NCI-H1694 (cell line): ENCODE data around the gene CASZ1.

ENCODE experiments used
- DNase-seq: peaks from one replicate; lab custom pipeline; 2025; lab: John Stamatoyannopoulos, UW

CASZ1 gene

DNA sequence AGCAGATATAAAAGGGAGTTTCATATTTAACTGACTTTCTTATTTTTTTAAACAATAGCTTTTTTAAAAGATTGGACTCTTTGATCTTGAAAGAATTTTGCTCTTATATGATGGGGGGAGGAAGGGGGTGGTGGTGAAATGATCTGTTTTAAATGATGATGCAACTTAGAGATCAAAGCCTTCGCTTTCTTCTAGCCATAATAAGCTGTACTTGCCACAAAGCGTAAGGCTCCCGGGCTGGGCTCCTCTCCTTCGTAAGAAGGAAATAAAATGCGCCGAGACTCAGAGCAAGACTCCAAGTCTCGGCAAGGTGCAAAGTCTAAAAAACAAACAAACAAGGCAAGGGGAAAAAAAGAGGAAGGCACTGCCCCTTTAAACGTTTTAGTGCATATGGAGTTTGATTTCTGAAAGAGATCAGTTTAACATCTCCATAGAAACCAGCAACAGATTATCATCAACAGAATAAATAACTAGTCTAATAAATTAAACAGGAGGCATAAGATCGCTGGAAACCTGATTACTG is 3.3 kb downstream of the CASZ1 start:
- no peak for DNase-seq

DNA sequence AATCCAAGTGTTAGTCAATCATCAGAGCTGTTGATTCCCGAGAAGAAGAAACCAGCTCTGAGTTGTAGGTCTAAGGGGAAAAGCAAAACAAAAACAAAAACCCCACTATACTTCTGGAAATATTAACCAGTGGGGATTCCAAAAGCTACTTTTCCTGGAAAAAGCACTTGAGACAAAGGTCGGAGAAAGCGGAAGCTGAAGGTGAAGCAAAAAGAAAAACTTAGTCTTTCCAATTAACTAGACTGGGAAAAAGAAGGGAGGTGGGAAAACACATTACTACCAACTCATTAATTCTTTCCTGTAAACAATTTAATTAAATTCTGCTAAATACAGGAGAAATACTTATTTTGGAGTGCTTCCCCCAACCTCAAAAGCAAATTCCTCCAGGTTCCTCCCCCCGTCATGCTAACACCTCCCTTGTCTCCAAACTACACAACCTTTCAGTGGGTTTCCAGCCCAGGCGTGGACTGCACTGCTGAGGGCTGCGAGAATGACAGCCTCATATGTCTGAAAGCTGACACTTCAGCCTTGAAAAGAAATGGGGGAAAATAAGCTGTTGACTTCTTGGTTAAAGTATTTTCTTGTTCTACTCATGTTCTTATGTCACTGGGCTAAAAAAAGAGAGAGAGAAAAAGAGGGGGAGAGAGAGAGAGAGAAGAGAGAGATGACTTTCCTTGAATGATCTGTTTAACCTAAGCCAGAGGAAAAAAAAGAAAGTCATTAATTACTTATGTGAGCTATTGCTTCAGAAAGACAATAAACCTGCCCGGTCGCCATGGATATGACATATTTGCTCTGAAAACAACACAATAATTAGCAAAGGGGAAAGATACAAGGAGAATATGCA is 5.1 kb downstream of the CASZ1 start:
- no peak for DNase-seq

DNA sequence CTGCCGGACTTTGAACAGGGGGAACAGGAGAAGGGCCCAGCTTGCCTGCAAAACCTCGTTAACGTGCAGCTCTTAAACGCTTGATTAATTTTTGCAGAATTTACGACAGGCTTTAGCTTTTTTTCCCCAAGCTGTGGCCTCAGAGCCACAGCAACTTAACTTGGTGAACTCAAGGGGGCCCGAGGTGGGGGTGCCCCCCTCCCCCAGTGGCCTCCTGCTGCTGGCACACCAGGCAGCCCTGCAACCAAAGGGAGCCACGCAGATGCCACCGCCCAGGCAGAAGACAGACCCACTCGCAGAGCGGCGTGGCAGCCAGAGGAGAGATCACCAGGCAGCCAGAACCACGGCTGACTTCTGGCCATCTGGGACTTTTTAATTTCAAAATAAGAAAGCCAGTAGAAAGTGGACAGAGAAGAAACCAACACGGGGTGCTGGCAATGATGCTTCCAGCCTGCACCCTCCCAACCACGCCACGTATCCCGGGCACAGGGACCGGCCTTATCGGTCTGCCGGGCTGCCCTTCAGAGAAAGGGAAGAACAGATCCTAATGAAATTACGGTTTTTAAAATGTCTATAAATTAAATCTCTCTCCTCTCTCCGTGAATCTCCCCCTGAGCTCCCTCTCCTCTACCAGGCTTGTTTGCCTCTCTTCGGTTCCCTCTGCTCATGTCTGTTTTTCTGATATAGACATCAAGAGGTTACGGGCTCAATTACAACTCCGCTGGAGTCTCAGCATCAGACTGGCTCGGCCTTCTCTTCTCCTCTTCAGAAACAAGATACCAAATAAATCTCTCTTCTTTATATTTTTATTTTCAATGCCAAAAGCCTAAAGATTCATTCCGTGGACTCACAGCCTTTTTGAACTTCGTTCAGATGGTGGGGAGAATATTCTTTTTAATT is 6.4 kb downstream of the CASZ1 start:
- no peak for DNase-seq

DNA sequence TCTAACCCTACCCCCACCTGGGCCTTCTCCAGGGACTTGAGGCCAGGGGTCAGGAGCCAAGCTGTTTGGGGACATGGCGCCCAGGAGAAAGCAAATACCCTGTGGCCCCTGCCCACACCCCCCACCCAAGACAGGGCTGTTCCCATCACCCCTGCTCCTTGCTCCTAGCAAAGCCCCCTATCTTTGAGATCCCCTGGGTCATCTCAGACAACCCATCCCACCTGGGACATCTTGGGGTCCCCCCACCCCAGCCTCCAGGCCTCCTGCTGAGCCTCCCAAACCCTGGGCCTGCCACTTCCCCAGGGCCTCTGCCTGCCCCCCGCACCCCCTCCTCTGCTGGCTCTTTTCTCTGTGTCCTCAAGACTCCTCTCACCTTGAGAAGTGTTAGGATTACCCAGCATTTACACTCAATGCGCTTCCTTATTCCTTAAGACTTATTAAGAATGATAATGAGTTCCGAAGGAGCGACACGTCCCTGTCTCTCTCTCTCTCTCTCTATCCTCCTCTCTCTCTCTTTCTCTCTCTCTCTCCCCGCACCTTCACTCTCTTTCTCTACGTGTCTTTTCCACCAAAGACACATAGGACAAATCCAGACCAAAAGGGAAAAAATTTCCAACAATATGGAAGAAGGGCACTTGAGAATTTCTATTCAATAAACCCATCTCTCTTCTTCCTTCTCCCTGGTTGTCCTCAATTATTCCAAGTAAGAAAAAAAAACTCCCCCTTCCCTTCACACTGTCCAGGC is 7.2 kb downstream of the CASZ1 start:
- DNase-seq = no peak

DNA sequence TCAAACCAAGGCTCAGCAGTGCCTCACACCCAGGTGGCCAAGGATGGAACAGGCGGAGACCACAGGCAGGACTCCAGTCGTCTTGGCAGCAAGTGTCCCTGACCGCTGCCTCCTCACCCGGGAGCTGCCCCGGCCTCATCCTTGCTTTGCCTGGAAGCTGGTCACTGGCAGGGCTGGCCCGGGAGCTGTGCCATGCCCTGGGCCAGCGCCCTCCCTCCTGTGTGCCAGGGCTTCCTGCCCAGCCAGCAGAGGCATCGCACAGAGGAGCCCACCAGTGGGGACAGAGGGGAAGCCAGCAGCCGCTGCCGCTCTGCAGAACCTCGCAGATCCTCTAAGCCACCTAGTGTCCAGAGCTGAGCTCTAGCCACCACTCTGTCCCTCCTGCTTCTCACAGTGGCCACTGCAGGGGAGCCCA is 7.8 kb downstream of the CASZ1 start:
- no peak for DNase-seq

DNA sequence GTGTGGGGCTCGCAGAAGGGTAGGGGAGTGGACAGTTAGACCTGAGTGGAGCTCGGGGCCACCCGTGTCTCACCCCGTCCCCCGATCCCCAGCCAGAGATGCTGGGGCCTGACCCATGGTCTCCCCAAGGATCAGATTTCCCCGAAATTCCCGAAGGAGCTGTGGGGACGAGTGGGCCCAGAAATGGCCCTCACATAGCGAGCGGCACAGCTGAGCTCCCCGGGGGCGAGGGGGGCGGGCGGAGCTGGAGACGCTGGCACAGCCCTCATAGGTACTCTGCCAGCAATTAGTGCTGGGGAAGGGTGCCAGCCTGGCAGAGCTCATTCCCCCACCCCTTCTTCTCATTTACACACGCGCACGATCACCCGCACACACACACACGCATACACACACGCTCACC is 9.2 kb downstream of the CASZ1 start:
- DNase-seq = no peak

DNA sequence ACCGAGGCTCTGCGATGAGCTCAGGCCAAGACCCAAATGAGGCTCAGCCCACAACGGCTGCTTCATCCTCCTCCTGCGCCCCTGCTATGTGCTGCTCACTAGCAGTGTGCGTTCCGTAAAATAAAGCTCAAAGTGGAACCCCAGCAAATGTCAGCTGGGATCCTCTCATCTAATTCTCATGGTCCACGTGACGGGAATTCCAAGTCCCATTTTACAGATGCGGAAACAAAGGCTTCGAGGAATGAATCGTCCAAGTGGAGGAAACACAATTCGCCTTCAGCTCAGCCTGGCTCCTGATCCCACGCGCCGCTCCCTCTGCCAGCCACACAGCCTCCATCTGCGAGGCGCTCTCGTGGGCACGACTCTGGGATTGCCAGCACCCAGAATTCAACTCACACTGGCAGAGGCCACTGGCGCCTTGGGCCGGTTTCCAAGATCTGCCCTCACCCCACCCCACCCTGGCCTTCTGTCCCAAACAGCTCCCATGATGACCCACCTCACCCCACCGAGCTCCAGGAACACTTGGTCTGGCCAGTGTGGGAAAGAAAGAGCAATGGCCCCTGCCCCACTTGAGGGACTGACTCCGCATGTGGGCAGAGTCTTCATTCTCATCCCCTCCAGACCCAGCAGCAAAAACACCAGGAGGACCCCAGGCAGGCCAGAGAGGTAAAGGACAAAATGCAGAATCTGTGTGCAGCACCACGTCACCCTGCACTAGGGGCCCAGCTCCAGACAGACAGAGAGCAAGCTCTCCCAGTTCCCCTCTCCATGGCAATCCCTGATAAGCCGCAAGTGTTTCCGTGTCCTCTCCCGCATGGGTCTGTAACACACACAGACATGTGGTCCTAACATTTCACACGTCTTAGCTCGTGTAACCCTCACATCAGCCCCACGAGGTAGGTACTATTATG is 10.5 kb downstream of the CASZ1 start:
- no peak for DNase-seq

DNA sequence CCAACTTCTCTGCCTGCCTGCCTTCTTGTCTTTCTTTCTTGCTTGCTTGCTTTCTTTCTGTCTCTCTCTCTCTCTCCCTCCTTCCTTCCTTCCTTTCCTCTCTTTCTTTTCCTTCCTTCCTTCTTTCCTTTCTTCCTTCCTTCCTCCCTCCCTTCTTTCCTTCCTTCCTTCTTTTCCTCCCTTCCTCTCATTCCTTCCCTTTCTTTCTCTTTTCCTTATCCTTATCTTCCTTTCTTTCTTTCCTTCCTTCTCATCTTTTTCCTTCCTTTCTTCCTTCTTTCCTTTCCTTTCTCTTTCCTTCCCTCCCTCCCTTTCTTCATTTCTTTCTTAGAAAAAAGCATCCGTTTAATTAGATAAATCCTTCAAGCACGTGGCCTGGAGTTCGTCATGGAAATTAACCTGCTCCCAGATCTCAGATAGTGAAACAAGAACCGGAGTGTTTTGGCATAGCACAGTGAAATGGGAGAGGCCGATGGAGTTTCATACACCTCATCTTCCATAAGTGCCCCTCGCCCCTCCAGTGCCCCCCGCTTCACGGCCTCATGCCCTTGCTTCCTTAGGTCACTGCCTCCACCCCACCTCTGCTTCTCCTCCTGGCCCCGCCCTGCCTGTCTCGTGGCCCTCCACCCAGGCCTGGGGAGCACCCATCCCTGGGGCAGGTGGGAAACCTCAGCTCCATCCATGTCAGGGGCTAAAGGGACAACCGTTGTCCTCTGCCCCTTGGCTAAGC is 11.3 kb downstream of the CASZ1 start:
- no peak for DNase-seq

DNA sequence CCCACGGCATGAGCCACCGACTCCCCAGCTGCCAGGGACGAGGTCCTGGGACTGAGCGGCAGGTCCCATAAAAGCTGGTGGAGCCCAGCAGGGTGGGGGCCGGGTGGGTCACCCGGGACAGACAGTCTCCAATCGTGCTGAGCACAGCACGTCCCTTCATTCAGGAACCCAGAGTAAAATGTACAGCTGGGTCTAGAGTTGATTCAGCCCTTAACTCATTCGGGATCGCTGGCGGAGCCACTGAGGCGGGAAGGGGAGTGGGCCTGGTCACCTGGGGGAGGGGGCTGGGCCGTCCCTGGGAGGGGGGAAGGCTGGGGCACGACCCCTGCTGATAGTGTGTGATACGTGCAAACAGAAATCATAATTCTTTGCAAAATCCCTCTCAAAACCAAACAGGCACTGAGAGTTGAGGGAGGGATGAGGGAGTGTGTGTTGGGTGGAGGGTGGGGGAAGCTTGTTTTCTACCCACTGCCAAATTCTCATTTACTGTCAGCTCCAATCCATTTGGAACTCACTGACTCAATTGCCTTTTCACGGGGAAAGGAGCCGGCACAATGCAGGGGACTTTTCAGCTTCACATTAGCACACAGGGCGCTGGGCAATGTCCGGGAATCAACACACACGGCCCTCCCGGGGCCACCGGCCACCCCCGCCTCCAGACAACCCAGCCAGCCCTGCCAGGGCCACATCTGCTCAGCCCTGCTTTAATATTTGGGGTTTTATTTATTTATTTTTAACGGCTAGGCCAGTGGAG is 13.8 kb downstream of the CASZ1 start:
- no peak for DNase-seq

DNA sequence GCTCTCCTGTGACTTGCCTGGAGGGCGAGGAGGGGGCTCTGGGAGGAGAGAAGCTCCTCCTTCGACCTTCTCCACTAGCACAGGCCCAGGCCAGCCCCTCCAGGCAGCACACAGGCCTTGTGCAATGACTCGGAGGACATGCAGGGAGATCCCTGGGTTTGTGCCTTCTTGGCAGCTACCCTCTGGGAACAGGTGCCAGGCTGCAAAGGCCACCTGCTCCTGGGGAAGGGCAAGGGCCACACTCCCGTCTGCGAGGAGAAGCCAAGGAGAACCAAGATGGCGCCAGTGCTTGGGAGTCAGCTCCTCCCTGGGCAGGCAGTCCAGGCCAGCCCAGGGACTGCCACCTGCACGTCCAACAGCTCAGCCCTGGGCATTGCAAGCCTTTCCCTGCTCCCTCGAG is 15.3 kb downstream of the CASZ1 start:
- no peak for DNase-seq

DNA sequence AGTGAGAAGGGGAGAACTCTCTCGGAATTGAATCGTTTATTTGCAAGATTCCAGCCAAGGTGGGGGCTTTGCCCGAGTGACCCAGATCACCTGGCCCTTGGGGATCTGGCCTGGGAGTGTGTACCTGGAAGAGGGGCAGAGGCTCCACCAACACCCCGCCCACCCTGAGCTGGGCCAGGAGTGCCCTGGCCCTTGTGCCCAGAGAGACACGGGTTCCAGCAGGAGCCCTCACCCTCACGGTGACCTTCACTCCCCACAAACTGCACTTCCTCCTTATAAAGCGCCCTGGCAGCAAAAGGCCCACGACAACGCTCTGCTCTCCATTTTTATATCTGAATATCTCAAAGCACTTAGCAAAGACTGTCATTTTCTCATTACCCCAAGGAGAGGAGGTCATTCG is 16.6 kb downstream of the CASZ1 start:
- DNase-seq = no peak

DNA sequence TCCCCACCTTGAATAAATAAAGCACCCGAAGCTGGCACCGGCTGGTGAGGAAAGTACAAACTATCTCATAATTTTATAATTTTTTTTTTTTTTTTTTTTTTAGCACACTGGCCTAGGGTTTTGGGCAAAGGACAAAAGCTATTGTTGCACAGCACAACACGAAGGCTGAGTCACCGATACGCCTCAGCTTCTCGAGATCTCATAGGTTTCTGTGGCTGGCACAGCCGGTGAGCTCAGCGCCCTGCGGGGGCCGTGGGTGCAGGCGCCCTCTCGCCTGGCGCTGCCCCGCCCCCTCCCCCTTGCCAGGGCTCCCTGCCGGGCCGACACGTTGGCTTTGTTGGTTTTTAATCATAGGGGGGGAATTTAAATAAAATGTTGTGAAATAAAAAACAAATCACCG is 17.2 kb downstream of the CASZ1 start:
- no peak for DNase-seq

DNA sequence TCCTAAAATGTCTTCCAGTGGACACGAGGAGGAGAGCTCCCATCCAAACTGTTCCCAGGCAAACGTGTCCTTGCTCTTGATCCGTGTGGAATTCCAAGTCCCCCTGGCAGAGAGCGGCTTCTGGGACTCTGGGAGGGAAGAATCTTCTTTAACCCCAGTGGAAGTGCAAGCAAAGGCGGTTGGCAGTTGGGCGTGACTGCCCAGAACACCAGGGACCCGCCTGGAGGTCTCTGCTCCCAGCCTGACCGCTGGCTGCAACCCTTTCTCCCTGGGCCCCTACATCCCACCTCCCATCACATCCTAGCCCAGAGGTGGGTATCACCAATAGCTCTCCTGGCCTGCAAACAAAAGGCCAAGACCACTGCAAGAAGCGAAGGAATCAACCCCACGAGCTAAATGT is 17.8 kb downstream of the CASZ1 start:
- DNase-seq = no peak

DNA sequence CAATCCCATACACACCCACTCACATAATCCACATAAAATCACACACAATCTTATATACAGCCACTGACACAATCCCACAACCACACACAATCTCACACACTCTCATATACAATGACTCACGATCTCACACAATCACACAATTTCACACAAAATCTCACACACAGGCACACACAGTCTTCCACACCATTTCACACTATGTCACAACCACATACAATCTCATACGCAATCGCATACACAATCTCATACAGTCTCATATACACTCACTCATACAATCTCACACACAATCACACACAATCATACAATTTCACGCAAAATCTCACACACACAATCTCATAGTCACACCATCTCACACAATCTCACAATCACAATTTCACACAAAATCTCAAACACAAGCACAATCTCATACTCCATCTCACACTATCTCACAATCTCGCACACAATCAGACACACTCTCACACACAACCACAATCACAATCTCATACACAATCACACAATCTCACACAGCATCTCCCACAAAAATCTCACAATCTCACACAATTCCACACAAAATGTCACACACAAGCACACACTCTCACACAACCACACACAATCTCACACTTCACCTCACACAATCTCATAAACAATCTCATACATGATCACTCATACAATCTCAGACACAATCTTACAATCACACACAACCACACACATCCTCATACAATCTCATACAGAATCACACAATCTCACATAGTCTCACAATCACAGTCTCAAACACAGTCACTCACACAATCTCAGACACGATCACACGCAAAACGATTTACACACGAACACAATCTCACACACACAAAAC is 18.5 kb downstream of the CASZ1 start:
- no peak for DNase-seq

DNA sequence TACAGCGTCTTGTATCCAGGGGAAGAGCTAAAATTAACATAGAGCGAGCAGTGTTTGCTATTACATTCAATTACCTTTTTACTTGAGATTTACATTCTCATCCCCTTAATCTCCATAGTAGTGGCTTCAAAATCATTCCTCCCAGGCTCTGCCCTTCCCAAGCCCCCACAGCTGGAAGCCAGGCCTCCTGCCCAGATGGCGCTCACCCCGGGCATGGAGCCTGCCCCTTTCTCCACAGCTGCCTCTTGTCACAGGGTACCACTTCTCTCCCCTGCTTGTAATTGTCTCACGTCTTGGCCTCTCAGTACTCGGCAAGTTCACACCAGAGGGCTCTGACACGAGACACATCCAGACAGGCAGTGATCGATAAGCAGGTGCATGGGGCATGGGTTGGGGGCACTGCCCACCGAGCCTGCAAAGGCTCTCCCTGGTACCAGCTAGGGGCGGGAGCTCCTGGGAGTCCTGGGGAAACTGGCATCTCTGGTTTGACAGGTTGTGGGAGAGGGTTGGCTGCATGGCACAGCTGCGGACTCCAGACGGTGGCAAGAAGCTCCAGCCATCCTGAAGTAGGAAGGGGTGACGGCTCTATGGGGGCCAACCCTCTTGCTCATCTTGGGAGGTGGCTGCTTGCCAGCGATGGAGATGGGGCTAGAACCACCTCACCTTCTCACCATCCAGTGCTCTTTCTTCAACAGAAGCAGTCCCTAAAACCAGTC is 20.1 kb downstream of the CASZ1 start:
- DNase-seq = no peak

DNA sequence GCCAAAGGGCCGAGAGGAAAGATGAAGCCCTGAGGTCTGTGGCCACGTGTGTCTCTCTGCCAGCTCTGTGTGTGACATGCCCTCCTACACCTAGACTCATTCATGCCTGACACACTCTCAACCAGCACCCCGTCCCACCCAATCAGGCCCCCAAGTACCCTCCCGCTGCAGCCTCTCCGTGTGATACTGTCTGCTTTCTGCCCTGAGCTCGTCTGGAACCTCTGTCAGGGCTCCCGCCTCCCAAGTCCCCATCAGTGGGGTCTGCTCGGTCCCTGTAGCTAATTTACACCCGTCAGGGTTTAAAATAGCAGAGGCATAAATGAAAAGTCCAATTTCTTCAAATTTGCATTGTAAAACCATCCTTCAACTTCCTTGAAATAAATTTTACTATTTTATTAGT is 20.7 kb downstream of the CASZ1 start:
- no peak for DNase-seq

DNA sequence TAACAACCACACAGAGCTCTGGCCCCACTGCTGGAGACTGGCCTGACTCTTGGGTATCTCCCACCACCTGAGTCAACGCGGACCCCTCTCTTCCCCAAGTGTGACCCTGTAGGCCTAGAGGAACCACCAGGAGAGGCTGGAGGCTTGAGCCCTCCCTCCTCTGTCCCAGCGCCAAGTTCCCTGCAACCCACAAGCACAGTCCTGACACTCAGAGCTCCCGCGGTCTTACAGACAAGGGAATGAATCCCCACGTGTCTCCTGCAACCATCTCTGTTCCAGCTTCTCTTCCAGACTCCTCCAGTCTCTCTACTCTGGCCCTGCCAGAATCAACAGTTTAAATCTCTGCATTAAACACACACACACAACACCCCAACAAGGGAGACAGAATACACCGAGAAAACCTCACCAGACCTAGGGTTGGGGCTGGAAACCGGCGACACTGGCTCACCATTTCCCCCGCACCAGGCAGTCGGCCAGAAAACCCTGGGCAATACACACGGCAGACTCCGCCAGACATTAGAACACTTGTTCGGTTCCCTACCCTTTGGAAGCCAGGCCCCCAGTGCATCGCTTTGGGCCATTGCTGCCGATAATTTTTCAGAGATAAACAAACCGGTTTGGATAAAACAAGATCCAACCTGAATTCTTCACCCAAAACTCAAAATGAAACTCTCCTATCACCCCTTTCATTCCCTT is 21.7 kb downstream of the CASZ1 start:
- DNase-seq = no peak
